ENCODE results near the gene PPP4R4. TPM values are rescaled to one million over a fixed set of nuclear protein-coding genes. Genes with fewer than 3 reads are reported as not detected.

PPP4R4 gene
- total and polyA plus RNA-seq, 12 donors, result 0.08 to 6.2 (median 0.55) TPM

- intact Hi-C loops (cut with DNase I), result no loop called here
- H3K36me3 ChIP-seq (replicated peaks in 1 of 2), result no peaks in the 10 kb centered on the region
- no peaks in the 10 kb centered on the region for H3K4me1 ChIP-seq (replicated peaks in 1 of 2)
- no peaks in the 10 kb centered on the region for H3K27me3 ChIP-seq
- peaks cover 0 to 6% (median 0%) of the 10 kb centered on the region in 3 donors for H3K9me3 ChIP-seq (replicated peaks in 1 of 3)
- TF ChIP-seq, protein P1, sequence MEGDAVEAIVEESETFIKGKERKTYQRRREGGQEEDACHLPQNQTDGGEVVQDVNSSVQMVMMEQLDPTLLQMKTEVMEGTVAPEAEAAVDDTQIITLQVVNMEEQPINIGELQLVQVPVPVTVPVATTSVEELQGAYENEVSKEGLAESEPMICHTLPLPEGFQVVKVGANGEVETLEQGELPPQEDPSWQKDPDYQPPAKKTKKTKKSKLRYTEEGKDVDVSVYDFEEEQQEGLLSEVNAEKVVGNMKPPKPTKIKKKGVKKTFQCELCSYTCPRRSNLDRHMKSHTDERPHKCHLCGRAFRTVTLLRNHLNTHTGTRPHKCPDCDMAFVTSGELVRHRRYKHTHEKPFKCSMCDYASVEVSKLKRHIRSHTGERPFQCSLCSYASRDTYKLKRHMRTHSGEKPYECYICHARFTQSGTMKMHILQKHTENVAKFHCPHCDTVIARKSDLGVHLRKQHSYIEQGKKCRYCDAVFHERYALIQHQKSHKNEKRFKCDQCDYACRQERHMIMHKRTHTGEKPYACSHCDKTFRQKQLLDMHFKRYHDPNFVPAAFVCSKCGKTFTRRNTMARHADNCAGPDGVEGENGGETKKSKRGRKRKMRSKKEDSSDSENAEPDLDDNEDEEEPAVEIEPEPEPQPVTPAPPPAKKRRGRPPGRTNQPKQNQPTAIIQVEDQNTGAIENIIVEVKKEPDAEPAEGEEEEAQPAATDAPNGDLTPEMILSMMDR (IDR thresholded peaks at IDR 0.05), result no peak
- no peak for TF ChIP-seq POLR2A (IDR thresholded peaks at IDR 0.05)
- H3K27ac ChIP-seq, result no peak overlapping the region
- DNase-seq, result no peak
- no peak overlapping the region for H3K4me3 ChIP-seq
- 77 to 84% (median 82%) methylated on average over 1 of the region's 1 CpG for WGBS, 4 donors
Observed at GRCh38 chr14:94316692-94317091, 142.6 kb downstream of the PPP4R4 start.

DNA sequence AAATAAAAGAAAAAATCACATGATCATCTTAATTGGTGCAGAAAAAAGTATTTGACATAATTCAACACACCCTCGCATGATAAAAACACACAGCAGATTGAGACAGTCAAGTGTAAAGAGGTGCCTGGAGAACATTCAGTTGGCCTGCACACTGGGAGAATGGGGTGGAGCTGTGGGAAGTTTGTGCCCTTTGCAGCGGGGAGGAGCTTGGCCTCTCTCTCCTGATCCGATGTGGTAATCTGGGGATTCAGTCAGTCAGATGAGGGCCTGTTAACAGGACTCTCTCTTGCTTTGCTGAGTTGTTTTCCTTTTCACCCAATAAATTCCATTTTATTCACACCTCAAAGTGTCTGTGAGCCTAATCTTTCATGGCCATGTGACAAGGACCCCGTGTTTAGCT lies 143.1 kb downstream of the PPP4R4 start:
- 57 to 63% (median 63%) methylated on average over 4 of the region's 4 CpGs for WGBS, 4 donors
- DNase-seq, result no peak
- intact Hi-C loops (cut with DNase I), result no loop called here
- H3K4me1 ChIP-seq (replicated peaks in 1 of 2), result no peaks in the 10 kb centered on the region
- no peaks in the 10 kb centered on the region for H3K27me3 ChIP-seq
- no peaks in the 10 kb centered on the region for H3K36me3 ChIP-seq (replicated peaks in 1 of 2)
- H3K9me3 ChIP-seq (replicated peaks in 1 of 3), result peaks cover 0 to 6% (median 0%) of the 10 kb centered on the region in 3 donors
- TF ChIP-seq, protein P1 (IDR thresholded peaks at IDR 0.05), result no peak
- no peak for TF ChIP-seq POLR2A (IDR thresholded peaks at IDR 0.05)
- no peak overlapping the region for H3K27ac ChIP-seq
- H3K4me3 ChIP-seq, result no peak overlapping the region

GRCh38 chr14:94320243-94320642 lies 146.1 kb downstream of the PPP4R4 start:
- no peaks in the 10 kb centered on the region for H3K27me3 ChIP-seq
- intact Hi-C loops (cut with DNase I), result no loop called here
- H3K9me3 ChIP-seq (replicated peaks in 1 of 3), result peaks cover 0 to 6% (median 0%) of the 10 kb centered on the region in 3 donors
- H3K36me3 ChIP-seq (replicated peaks in 1 of 2), result no peaks in the 10 kb centered on the region
- no peak overlapping the region for H3K4me3 ChIP-seq
- TF ChIP-seq POLR2A (IDR thresholded peaks at IDR 0.05), result no peak
- TF ChIP-seq, protein P1 (IDR thresholded peaks at IDR 0.05), result no peak
- no peaks in the 10 kb centered on the region for H3K4me1 ChIP-seq (replicated peaks in 1 of 2)
- H3K27ac ChIP-seq, result no peak overlapping the region
- WGBS, 4 donors, result 67 to 73% (median 70%) methylated on average over 5 of the region's 5 CpGs
- no peak for DNase-seq

- Histone ChIP-seq H3K27me3 (no peaks in the 10 kb centered on the region), H3K27ac (no peak overlapping the region), H3K36me3 (replicated peaks in 1 of 2) (no peaks in the 10 kb centered on the region), H3K9me3 (replicated peaks in 1 of 3) (no peaks in the 10 kb centered on the region), H3K4me1 (replicated peaks in 1 of 2) (no peaks in the 10 kb centered on the region), H3K4me3 (no peak overlapping the region)
- intact Hi-C loops (cut with DNase I), result no loop called here
- 79 to 83% (median 81%) methylated on average over 5 of the region's 5 CpGs for WGBS, 4 donors
- DNase-seq, result no peak
- TF ChIP-seq, protein P1 (IDR thresholded peaks at IDR 0.05), result no peak
- TF ChIP-seq POLR2A (IDR thresholded peaks at IDR 0.05), result no peak
Observed at GRCh38 chr14:94321421-94322271, 147.5 kb downstream of the PPP4R4 start.
